Measurements from ENCODE around the gene KLHL36.

The KLHL36 gene

DNA sequence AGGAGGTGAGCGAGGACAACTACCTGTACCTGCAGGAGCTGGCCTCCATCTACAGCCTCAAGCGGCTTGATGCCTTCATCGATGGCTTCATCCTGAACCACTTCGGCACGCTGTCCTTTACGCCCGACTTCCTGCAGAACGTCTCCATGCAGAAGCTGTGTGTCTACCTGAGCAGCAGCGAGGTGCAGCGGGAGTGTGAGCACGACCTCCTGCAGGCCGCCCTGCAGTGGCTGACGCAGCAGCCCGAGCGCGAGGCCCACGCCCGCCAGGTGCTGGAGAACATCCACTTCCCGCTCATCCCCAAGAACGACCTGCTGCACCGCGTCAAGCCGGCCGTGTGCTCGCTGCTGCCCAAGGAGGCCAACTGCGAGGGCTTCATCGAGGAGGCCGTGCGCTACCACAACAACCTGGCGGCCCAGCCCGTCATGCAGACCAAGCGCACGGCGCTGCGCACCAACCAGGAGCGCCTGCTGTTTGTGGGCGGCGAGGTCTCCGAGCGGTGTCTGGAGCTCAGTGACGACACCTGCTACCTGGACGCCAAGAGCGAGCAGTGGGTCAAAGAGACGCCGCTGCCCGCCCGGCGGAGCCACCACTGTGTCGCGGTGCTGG, 9.0 kb downstream of the KLHL36 start:
- Histone ChIP-seq H2AFZ (ENCODE audit: low read depth, low read length) (no peak overlapping the region), H3K27me3 (ENCODE audit: insufficient read depth, low read length) (no peaks in the 10 kb centered on the region), H3K4me1 (ENCODE audit: insufficient read depth, low read length) (no peaks in the 10 kb centered on the region), H3K4me3 (ENCODE audit: low read length) (no peak overlapping the region), H3K36me3 (ENCODE audit: insufficient read depth, low read length) (peaks cover 55% of the 10 kb centered on the region), H3K9me3 (ENCODE audit: low read length) (peaks cover 5% of the 10 kb centered on the region)

- H3K36me3 ChIP-seq (ENCODE audit: insufficient read depth, low read length) = peaks cover 63% of the 10 kb centered on the region
- no peak overlapping the region for H3K4me3 ChIP-seq (ENCODE audit: low read length)
- H3K27me3 ChIP-seq (ENCODE audit: insufficient read depth, low read length) = no peaks in the 10 kb centered on the region
- peaks cover 5% of the 10 kb centered on the region for H3K9me3 ChIP-seq (ENCODE audit: low read length)
- H3K4me1 ChIP-seq (ENCODE audit: insufficient read depth, low read length) = no peaks in the 10 kb centered on the region
- H2AFZ ChIP-seq (ENCODE audit: low read depth, low read length) = no peak overlapping the region
These were observed 10.4 kb downstream of the KLHL36 start for GRCh38 chr16:84658690-84659089.

DNA sequence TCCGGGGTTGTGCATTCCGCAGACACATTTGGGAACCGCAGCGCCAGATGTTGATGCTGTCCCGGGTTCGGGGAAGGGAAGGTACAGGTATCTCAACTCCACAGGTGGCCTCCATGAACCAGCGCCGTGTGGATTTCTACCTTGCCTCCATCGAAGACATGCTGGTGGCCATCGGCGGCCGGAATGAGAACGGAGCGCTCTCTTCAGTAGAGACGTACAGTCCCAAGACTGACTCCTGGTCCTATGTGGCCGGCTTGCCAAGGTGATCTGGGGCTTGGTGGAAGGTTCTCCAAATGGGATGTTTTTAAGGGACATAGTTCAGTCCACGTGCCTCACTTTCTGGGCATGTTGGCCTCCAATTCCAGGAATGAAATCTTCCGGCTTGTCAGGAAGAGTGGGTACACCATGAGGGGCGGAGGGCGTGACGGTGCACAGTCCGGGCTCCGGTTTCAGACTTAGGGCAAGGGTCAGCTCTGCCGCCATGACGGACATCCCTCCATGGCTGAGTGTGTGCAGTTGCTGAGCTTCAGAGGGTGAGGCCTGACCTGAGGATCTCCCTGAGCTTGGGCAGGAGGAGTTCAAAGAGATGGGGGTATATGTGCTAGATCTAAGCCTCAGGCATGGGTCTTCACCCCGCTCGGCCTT, 11.5 kb downstream of the KLHL36 start:
- Histone ChIP-seq H3K4me1 (ENCODE audit: insufficient read depth, low read length) (no peaks in the 10 kb centered on the region), H2AFZ (ENCODE audit: low read depth, low read length) (no peak overlapping the region), H3K9me3 (ENCODE audit: low read length) (peaks cover 5% of the 10 kb centered on the region), H3K36me3 (ENCODE audit: insufficient read depth, low read length) (peaks cover 65% of the 10 kb centered on the region), H3K4me3 (ENCODE audit: low read length) (no peak overlapping the region), H3K27me3 (ENCODE audit: insufficient read depth, low read length) (no peaks in the 10 kb centered on the region)

- no peaks in the 10 kb centered on the region for H3K4me1 ChIP-seq (ENCODE audit: insufficient read depth, low read length)
- peaks cover 67% of the 10 kb centered on the region for H3K36me3 ChIP-seq (ENCODE audit: insufficient read depth, low read length)
- H3K27me3 ChIP-seq (ENCODE audit: insufficient read depth, low read length) = no peaks in the 10 kb centered on the region
- peaks cover 5% of the 10 kb centered on the region for H3K9me3 ChIP-seq (ENCODE audit: low read length)
- no peak overlapping the region for H3K4me3 ChIP-seq (ENCODE audit: low read length)
- no peak overlapping the region for H2AFZ ChIP-seq (ENCODE audit: low read depth, low read length)
These were observed 12.7 kb downstream of the KLHL36 start for GRCh38 chr16:84660973-84661372.

DNA sequence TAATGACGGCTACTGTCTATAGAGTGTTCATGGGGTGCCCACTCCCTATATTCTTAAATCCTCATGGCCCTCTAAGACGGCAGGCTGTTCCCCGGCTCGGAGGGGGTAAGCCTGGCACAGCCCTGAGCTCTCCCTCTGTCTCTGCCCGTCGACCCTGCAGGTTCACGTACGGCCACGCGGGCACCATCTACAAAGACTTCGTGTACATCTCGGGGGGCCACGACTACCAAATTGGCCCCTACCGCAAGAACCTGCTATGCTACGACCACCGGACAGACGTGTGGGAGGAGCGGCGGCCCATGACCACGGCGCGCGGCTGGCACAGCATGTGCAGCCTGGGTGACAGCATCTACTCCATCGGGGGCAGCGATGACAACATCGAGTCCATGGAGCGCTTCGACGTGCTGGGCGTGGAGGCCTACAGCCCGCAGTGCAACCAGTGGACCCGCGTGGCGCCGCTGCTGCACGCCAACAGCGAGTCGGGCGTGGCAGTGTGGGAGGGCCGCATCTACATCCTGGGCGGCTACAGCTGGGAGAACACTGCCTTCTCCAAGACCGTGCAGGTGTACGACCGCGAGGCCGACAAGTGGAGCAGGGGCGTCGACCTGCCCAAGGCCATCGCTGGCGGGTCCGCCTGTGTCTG, 13.2 kb downstream of the KLHL36 start:
- Histone ChIP-seq H2AFZ (ENCODE audit: low read depth, low read length) (no peak overlapping the region), H3K27me3 (ENCODE audit: insufficient read depth, low read length) (no peaks in the 10 kb centered on the region), H3K4me3 (ENCODE audit: low read length) (no peak overlapping the region), H3K9me3 (ENCODE audit: low read length) (peaks cover 5% of the 10 kb centered on the region), H3K36me3 (ENCODE audit: insufficient read depth, low read length) (peaks cover 66% of the 10 kb centered on the region), H3K4me1 (ENCODE audit: insufficient read depth, low read length) (peaks cover 1% of the 10 kb centered on the region)

GRCh38 chr16:84662471-84662870, 14.2 kb downstream of the KLHL36 start:
- no peak overlapping the region for H2AFZ ChIP-seq (ENCODE audit: low read depth, low read length)
- H3K4me1 ChIP-seq (ENCODE audit: insufficient read depth, low read length) = peaks cover 6% of the 10 kb centered on the region
- no peak overlapping the region for H3K4me3 ChIP-seq (ENCODE audit: low read length)
- peaks cover 57% of the 10 kb centered on the region for H3K36me3 ChIP-seq (ENCODE audit: insufficient read depth, low read length)
- no peaks in the 10 kb centered on the region for H3K27me3 ChIP-seq (ENCODE audit: insufficient read depth, low read length)
- H3K9me3 ChIP-seq (ENCODE audit: low read length) = peaks cover under 1% of the 10 kb centered on the region

DNA sequence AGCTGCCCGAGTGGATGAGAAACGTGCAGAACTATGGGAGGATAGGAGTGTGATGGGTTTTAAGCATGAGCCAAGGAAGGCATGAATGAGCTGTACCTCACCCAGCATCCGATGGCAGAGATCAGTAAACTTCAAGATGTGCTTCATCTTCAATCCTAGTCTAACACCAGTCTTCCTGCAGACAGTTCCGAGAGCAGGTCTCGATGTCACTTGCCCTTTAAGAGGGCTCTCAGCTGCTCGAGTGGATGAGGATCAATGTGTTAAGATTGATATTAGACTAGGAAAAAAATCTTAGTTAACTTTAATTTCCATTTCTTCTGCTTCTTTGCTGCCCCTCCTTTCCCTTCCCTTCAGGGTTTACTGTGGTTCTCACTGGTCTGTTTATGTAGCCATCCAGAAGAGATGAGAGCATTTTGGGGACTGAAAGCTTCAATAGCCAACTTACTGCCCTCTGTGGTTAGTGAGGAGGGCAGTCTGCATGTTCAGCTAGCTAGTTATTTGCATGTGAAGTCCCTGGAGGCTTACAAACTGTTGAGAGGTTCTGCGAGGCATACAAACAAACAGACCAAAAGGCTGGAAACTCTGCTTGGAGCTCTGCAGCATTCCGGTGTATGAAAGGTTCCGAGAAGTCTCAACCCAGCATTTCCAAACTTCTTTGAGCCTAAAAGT, 15.3 kb downstream of the KLHL36 start:
- H3K4me1 ChIP-seq (ENCODE audit: insufficient read depth, low read length) = peaks cover 6% of the 10 kb centered on the region
- no peaks in the 10 kb centered on the region for H3K9me3 ChIP-seq (ENCODE audit: low read length)
- no peak overlapping the region for H2AFZ ChIP-seq (ENCODE audit: low read depth, low read length)
- H3K27me3 ChIP-seq (ENCODE audit: insufficient read depth, low read length) = no peaks in the 10 kb centered on the region
- H3K4me3 ChIP-seq (ENCODE audit: low read length) = no peak overlapping the region
- H3K36me3 ChIP-seq (ENCODE audit: insufficient read depth, low read length) = peaks cover 46% of the 10 kb centered on the region

- H3K4me3 ChIP-seq (ENCODE audit: low read length) = no peak overlapping the region
- H3K27me3 ChIP-seq (ENCODE audit: insufficient read depth, low read length) = no peaks in the 10 kb centered on the region
- H3K9me3 ChIP-seq (ENCODE audit: low read length) = peaks cover 3% of the 10 kb centered on the region
- H3K36me3 ChIP-seq (ENCODE audit: insufficient read depth, low read length) = peaks cover 34% of the 10 kb centered on the region
- peaks cover 6% of the 10 kb centered on the region for H3K4me1 ChIP-seq (ENCODE audit: insufficient read depth, low read length)
- H2AFZ ChIP-seq (ENCODE audit: low read depth, low read length) = no peak overlapping the region
These were observed 17.0 kb downstream of the KLHL36 start for GRCh38 chr16:84665359-84665758.

DNA sequence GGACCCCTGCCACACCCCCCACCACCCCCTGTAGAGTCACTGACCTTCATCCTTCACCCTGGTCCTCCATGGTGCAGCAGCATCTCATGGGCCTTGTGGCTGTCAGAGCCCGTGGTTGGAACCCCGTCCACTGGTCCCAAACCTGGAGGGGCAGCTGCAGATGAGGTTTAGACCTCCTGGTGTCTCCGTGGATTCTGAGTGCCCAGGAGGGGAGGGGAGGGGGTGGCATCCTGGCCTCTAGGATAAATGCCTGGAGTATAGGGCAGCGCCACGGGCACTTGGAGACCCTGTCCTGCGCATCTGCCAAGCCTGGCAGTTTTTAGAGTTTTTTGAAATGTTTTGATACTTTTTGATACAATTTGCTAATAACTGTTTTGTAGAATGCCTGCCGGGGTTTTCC, 17.5 kb downstream of the KLHL36 start:
- Histone ChIP-seq H3K9me3 (ENCODE audit: low read length) (peaks cover 3% of the 10 kb centered on the region), H2AFZ (ENCODE audit: low read depth, low read length) (no peak overlapping the region), H3K4me1 (ENCODE audit: insufficient read depth, low read length) (peaks cover 6% of the 10 kb centered on the region), H3K4me3 (ENCODE audit: low read length) (no peak overlapping the region), H3K36me3 (ENCODE audit: insufficient read depth, low read length) (peaks cover 32% of the 10 kb centered on the region), H3K27me3 (ENCODE audit: insufficient read depth, low read length) (no peaks in the 10 kb centered on the region)

DNA sequence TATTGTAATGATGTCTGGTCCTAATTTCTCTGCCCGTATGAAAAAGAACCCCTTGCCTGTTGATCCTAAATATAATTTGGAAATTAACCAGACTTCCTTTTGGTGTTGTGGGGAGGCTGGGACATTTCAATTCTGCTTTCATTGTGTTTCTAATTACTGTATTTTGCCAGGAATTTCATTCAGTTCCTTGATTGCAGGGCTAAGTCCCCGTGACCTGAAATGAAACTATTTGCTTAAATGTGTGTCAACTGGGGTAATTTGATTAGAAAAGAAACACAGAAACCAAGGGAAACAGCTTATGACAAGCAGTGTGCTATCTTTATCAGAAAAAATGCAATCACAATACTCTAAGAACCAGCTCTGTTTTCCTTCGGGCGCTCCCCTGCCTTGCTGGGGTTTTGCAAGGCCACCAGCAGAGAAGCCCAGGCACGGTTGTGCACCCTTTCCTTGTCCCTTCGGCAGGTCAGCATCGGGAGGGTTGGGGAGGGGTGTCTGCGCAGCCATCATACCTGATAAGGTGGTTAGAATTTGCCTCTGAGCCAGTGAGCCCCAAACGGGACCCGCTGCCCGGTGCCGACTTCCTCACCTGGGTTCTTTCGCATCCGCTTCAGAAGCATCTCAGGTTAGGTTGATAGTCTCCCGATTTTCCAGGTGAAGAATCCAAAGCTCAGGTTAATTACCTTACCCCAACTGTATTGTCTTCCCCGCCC, 19.4 kb downstream of the KLHL36 start:
- H2AFZ ChIP-seq (ENCODE audit: low read depth, low read length) = no peak overlapping the region
- H3K4me3 ChIP-seq (ENCODE audit: low read length) = no peak overlapping the region
- H3K27me3 ChIP-seq (ENCODE audit: insufficient read depth, low read length) = no peaks in the 10 kb centered on the region
- H3K9me3 ChIP-seq (ENCODE audit: low read length) = peaks cover 3% of the 10 kb centered on the region
- H3K4me1 ChIP-seq (ENCODE audit: insufficient read depth, low read length) = peaks cover 6% of the 10 kb centered on the region
- H3K36me3 ChIP-seq (ENCODE audit: insufficient read depth, low read length) = peaks cover 13% of the 10 kb centered on the region

DNA sequence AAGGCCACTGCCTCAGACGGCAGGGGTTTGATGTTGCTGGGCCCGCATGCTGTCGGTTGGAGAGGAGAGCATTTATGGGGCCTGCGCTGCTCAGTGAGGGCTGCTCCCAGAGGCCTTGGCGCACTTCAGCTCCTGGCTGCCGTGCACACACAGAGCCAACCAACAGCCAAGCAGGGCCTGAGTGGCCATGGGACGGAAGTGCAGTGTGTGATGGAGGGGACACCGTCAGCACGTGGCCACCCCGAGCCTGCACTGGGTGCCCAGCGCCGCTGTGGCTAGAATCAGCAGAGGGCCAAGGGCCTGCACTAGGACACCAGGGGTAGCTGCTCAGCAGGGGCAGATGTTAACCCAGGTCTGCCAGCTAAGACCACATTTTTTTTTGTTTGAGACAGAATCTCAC, 21.8 kb downstream of the KLHL36 start:
- peaks cover 2% of the 10 kb centered on the region for H3K36me3 ChIP-seq (ENCODE audit: insufficient read depth, low read length)
- peaks cover 6% of the 10 kb centered on the region for H3K4me1 ChIP-seq (ENCODE audit: insufficient read depth, low read length)
- H3K9me3 ChIP-seq (ENCODE audit: low read length) = peaks cover 3% of the 10 kb centered on the region
- H3K27me3 ChIP-seq (ENCODE audit: insufficient read depth, low read length) = no peaks in the 10 kb centered on the region
- no peak overlapping the region for H3K4me3 ChIP-seq (ENCODE audit: low read length)
- no peak overlapping the region for H2AFZ ChIP-seq (ENCODE audit: low read depth, low read length)

GRCh38 chr16:84672276-84673202, 24.2 kb downstream of the KLHL36 start:
- H3K4me1 ChIP-seq (ENCODE audit: insufficient read depth, low read length) = no peaks in the 10 kb centered on the region
- H2AFZ ChIP-seq (ENCODE audit: low read depth, low read length) = no peak overlapping the region
- H3K9me3 ChIP-seq (ENCODE audit: low read length) = peaks cover 3% of the 10 kb centered on the region
- H3K36me3 ChIP-seq (ENCODE audit: insufficient read depth, low read length) = no peaks in the 10 kb centered on the region
- no peaks in the 10 kb centered on the region for H3K27me3 ChIP-seq (ENCODE audit: insufficient read depth, low read length)
- no peak overlapping the region for H3K4me3 ChIP-seq (ENCODE audit: low read length)
